ENCODE measurements around the gene TLR3.

DNA sequence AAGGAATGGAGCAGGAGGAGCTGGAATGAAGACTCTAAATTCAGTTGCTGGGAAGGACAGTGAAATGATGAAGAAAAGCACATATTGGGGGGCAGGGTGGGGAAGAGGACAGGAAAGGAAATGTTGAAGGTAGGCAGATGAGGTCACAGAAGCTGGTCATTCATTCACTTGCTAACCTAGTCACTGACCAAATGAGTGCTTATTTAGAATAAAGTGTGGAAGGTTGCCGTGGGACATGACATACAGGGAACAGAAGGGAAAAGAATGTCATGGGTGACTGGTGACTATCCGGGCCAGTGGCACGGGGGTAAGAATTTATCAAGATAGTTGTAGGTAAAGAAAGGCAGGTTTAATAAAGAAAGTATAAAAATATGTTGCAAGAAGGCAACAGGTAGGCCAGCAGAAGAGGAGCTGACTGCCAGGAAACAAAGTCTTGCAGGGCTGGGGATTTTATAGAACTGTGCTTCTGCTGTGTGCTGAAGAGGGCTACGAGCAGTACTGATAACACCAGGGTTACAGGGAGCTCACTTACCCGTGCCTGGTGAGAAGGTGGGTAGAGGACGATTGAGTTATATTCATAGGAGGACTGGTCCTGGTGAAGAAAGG lies 31.9 kb upstream of the TLR3 start:
- TF ChIP-seq POLR2A (IDR thresholded peaks at IDR 0.05): no peak
- TF ChIP-seq CTCF (IDR thresholded peaks at IDR 0.05 in 8 of 11, conservative IDR thresholded peaks at IDR 0.05 in 3 of 11): no peak
- TF ChIP-seq POLR2AphosphoS5 (IDR thresholded peaks at IDR 0.05): no peak
